HG03469 (cell line): ENCODE data around the gene USP7.
A peak's percentile ranks its signal among the peaks of the same experiment; 100 is the strongest.
"Not testable (repeated sequence)": the region's sequence is repeated elsewhere in the genome, so short reads cannot be mapped to it uniquely, and the experiment has no call there.

ENCODE experiments used
- ATAC-seq: cut with Tn5 transposase; IDR thresholded peaks from one replicate; pipeline ENCODE4 v1.9.1; 2021; ENCODE audit warnings: mild to moderate bottlenecking, moderate library complexity, moderate number of reproducible peaks; ENCODE audit not compliant: unreplicated experiment

The USP7 gene

GRCh38 chr16:8963821-8964441, at the start of gene USP7:
USP7 (minus strand) TSS chr16:8963906; CDS start chr16:8963285, 621 bp downstream.
- ATAC-seq: peak; percentile 61

DNA sequence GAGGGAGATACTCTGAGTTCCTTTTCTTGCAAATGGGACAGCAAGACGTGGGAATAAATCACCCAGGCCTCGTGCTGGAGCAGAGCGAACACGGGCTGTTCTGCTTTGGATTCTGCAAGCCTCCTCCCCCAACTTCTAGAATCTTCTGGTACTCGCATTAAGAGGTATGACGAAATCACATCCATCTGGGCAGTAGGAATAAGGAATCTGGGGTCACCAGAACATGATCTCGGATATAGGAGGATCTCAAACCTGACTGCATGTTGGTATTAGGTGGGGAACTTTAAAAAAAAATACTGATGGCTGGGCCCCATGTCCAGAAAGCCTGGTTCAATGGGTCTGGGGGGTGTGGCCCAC, 49.8 kb upstream of the USP7 start:
- no peak for ATAC-seq

DNA sequence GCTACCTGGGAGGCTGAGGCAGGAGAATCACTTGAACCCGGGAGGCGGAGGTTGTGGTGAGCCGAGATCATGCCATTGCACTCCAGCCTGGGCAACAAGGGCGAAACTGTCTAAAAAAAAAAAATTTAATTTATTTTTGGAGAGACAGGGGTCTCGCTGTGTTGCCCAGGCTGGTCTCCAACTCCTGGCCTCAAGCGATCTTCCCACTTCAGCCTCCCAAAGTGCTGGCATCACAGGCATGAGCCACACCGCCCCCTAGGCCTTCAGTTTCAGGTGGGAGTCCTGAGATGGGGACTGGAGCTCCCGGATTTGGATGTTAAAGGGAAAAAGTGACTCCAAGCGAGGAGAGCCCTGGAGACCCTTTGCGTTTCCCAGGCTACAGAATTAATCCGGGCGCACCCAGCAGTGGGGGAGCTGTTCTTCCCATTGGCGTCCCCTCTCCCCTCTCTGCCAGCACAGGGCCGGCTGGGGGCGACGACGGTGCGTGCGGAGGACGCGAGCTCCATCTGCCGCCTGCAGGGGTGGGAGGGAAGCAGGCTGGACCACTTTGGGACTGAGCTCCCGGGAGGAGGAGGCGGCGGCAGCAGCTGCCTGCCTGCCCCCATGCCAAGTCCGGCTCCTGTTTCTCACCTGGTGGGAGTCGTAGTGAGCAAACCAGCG, 49.3 kb upstream of the USP7 start:
- ATAC-seq: no peak

DNA sequence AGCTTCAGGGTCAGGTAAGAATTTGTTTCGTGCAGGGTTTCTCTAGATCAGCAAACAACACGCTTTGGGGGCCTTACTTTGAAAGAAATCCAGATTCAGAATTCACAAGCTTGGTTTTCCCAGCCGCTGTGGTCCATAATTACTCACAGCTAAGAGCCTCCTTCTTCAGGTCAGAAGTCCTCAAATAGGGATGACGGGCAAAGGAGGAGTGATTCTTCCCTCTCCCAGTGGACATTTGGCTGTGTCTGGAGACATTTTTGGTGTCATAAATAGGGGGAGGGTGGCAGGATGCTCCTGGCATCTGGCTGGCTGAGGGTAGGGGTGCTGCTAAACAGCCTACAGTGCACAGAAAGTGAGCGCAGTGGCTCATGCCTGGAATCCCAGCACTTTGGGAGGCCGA, 48.6 kb upstream of the USP7 start:
- ATAC-seq: no peak

GRCh38 chr16:9008601-9009260, 45.0 kb upstream of the USP7 start:
- peak; percentile 48 for ATAC-seq

DNA sequence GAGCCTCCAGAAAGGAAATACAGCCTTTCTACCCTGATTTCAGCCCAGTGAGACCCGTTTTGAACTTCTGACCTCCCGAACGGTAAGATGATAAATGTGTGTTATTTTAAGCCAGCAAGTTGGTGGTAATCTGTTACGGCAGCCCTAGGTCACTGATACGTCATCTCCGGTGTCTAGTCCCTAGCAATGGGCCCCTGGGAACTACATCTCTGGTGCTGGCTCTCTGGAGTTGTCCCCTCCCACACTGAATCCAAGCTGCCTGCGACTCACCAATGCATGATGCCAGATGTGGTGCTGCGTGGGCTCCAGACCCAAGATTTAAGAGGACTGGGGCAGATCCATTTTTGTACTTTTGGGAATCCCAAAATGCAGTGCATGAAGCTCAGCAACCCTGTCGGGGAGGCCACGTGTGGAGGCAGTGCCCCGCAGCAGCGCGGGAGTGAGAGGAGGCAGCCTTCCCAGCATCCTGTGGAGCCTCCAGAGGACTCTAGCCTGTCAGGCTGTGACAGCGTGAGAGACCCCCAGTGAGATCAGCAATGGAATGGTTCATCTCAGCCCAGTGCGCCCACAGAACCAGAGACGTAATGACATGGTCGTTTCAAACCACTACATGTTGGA, 43.6 kb upstream of the USP7 start:
- no peak for ATAC-seq

DNA sequence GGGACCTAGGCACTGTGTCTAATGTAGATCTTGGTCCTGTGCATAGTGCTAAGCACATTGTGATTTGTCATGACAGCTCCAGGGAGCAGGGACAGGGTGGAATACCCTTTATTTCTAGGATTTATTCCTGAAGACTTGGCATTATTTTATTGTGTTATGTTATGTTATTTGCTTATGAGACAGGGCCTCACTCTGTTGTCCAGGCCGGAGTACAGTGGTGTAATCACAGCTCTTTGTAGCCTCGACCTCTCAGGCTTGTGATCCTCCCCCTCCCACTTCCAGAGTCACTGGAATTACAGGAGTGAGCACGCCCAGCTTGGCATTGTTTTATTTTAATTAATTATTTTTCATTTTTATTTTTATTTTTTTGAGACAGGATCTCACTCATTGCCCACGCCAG, 40.5 kb upstream of the USP7 start:
- ATAC-seq: no peak

GRCh38 chr16:9003763-9004162, 40.1 kb upstream of the USP7 start:
- no peak for ATAC-seq

GRCh38 chr16:9003322-9003721, 39.6 kb upstream of the USP7 start:
- no peak for ATAC-seq

GRCh38 chr16:9002042-9002441, 38.3 kb upstream of the USP7 start:
- no peak for ATAC-seq

DNA sequence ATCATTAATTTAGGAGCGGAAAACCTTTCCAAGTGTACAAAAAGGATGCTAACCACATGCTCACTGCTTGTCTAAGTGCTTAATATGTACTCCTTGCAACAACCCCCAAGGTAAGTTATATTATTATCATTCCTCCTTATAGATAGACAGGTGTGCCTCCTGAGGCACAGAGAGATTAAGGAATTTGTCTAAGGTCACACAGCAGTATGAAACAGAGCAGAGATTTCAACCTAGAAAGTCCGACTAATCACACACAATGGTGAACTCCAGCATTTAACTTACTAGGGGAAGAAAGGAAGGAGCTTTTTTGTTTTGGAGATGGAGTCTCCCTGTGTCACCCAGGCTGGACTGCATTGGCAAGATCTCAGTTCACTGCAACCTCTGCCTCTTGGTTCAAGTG, 37.0 kb upstream of the USP7 start:
- no peak for ATAC-seq

DNA sequence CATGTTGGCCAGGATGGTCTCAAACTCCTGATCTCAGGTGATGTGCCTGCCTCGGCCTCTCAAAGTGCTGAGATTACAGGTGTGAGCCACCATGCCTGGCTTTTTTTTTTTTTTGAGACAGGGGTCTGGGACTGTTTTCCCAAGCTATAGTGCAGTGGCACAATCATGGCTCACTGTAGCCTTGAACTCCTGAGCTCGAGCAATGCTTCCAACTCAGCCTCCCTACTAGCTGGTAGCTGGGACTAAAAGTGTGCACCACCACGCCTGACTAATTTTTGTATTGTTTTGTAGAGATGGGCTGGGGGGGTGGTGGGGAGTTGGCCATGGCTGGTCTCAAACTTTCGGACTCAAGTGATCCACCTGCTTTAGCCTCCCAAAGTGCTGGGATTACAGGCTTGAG, 36.1 kb upstream of the USP7 start:
- ATAC-seq: no peak

DNA sequence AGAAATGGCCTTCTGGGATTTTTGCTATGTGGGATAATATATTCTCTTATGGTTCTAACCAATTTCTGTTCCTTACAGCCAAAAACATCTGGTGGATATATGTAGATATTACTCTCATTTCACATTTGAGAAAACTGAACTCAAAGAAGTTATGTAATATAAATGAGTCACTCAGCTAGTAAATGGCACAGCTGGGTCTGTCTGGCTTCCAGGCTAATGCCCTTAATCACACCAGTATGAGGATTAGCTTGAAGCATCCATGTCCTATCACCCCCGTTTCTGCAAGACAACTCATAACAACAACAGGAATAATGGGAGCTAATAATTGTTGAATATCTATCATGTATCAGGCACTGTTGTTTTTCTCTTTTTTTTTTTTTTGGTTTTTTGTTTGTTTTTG, 34.4 kb upstream of the USP7 start:
- no peak for ATAC-seq

DNA sequence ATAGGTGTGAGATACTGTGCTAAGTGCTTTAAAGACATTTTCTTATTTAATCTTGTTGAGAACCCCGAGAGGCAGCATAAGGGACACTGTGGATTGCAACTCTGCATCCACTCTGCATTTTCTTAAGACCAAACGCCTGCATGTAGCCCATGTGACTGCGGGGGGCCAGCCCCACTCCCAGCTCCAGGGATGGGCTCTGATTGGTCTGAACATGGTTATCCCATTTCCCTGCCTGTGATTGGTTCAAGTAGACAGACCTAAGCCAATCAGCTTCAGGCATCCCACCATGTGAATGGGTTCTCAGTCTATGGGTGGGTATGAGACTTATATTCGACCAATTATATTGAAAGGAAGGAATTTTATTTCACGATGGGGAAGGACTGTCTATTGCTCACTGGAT, 33.2 kb upstream of the USP7 start:
- ATAC-seq: no peak

- ATAC-seq: no peak
Observed at GRCh38 chr16:8990445-8990844, 26.7 kb upstream of the USP7 start.

DNA sequence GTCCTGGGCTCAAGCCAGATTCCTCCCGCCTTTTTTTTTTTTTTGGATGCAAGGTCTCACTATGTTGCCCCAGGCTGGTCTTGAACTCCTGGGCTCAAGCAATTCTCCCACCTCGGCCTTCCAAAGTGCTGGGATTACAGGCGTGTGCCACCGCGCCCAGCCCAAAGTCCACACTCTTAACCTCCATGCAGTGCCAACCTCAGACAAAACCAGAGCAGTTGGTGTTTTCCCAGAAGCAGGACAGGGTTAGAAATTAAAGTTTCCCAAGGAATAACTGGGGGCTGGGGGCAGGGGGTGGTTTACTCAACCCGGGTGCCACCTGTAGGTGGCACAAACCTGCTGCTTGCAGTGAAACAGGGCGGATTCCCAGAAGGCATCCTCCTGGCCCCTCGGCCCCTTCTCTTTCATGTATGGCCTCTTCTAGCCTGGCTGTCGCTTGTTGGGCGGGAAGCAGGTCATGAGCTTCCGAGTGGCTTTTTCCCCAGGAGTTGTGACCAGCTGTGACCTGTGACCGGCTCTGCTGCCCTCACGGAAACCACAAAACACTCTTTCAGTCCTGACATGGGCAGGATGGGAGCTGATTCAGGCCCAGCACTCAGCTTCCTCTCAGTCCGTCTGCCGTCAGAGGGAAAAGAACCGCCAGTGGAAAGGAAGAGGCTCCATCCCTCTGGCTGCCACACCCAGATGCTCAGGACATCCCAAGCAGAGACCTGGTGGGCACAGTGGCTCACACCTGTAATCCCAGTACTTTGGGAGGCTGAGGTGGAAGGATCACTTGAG, 25.6 kb upstream of the USP7 start:
- ATAC-seq: no peak

GRCh38 chr16:8986818-8987191, 23.1 kb upstream of the USP7 start:
- no peak for ATAC-seq

DNA sequence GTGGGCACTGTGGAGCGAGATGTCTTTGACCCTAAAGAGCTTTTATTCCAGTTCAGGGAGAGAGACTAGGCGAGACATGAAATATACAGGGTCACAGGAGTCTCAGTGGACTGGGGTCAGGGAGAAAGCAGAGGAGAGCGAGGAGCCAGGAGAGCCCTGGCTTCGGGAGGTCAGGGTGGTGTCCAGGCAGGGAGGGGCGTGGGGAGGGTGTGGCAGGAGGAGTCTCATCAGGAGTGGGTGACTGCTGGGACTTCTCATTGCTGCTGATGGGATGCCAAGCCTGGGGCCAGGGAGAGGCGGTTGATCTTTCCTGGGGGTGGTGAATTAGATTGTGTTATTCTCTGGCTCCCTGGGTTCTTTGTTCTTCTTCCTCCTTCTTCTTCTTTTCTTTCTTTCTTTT, 22.4 kb upstream of the USP7 start:
- no peak for ATAC-seq

GRCh38 chr16:8982816-8983215, 19.1 kb upstream of the USP7 start:
- ATAC-seq: no peak

DNA sequence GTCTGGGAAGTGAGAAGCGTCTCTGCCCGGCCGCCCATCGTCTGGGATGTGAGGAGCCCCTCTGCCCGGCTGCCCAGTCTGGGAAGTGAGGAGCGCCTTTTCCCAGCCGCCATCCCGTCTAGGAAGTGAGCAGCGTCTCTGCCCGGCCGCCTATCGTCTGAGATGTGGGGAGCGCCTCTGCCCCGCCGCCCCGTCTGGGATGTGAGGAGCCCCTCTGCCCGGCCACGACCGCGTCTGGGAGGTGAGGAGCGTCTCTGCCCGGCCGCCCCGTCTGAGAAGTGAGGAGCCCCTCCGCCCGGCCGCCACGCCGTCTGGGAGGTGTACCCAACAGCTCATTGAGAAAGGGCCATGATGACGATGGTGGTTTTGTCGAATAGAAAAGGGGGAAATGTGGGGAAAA, 18.2 kb upstream of the USP7 start:
- ATAC-seq: not testable (repeated sequence)

DNA sequence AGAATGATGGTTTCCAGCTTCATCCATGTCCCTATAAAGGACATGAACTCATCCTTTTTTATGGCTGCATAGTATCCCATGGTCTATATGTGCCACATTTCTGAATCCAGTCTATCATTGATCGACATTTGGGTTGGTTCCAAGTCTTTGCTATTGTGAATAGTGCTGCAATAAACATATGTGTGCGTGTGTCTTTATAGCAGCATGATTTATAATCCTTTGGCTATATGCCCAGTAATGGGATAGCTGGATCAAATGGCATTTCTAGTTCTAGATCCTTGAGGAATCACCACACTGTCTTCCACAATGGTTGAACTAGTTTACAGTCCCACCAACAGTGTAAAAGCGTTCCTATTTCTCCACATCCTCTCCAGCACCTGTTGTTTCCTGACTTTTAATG, 12.5 kb upstream of the USP7 start:
- ATAC-seq: not testable (repeated sequence)
